ENCODE data around the gene IQGAP3.

The IQGAP3 gene

DNA sequence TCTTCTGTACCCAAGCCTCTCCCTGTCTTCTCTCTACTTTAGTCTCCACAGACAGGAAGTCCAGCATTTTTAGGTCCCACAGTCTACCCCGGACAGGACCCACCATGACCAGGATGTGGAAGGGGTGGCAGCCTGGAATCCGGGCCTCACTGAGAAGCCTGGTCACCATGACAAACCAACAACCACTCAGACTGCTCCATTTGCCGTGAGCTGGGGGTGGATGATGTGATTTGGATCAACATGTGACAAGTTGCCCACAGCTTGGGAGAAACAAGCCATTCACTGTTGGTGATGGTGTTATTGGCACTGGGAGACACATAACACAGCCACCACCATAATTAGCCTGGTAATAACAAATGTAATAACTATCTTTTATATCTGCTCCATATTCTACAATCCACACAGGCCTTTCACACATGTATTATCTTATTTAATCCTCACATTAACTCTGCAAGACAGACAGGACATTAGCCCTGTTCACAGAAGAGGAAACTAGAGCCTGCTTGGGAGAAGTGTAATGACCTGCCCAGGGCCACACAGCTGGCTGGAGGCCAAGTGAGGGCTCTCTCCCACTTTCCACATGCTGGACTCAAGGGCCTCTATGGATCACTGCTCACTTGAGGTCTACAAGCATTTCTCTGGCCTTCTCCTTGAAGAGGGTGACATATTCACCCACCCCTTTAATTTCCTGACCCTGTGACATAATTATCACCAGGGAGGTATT is 94.7 kb downstream of the IQGAP3 start:
- no peak for DNase-seq

GRCh38 chr1:156476501-156477298 is 95.7 kb downstream of the IQGAP3 start:
- no peak for DNase-seq

GRCh38 chr1:156475568-156476500 is 96.5 kb downstream of the IQGAP3 start:
- DNase-seq: no peak
